ENCODE data around the gene RBM6. TPM values are rescaled to one million over a fixed set of nuclear protein-coding genes. Genes with fewer than 3 reads are reported as not detected.
"Not testable (repeated sequence)": the region's sequence is repeated elsewhere in the genome, so short reads cannot be mapped to it uniquely, and the experiment has no call there.

RBM6 gene
- total RNA-seq (2014; rRNA removed): 41.3 and 43.9 TPM in 2 replicates
- 18.9 TPM for polyA plus RNA-seq (2012)

- peak; percentile 99 for DNase-seq (ENCODE audit: low read depth)
These were observed at the start of gene RBM6 for GRCh38 chr3:49939858-49940666. Gene RBM6, plus strand, starts transcription at chr3:49940150. Its CDS starts 22,492 bp downstream, at chr3:49962642.

GRCh38 chr3:49895791-49896190 lies 44.2 kb upstream of the RBM6 start:
- DNase-seq (ENCODE audit: low read depth): no peak

- no peak for DNase-seq (ENCODE audit: low read depth)
These were observed 43.6 kb upstream of the RBM6 start for GRCh38 chr3:49896345-49896744.

GRCh38 chr3:49898991-49899390 lies 41.0 kb upstream of the RBM6 start:
- no peak for DNase-seq (ENCODE audit: low read depth)

DNA sequence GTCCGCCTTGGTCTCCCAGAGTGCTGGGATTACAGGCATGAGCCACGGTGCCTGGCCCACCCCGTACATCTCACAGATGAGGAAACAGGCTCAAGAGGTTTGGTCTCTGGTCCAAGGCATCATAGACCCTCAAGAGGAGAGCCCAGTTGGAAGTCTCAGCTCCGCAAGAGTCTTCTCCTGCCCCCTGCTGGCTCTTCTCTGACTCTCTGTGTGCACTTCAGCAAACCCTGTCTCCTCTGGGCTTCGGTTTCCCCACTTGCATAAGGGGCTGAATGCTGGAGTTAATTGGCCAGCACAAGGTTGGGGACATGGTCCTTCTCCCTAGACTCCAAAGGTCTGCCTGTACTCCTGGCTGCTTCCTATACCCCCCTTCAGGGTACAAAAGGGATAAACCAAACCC lies 40.1 kb upstream of the RBM6 start:
- DNase-seq (ENCODE audit: low read depth): no peak

DNA sequence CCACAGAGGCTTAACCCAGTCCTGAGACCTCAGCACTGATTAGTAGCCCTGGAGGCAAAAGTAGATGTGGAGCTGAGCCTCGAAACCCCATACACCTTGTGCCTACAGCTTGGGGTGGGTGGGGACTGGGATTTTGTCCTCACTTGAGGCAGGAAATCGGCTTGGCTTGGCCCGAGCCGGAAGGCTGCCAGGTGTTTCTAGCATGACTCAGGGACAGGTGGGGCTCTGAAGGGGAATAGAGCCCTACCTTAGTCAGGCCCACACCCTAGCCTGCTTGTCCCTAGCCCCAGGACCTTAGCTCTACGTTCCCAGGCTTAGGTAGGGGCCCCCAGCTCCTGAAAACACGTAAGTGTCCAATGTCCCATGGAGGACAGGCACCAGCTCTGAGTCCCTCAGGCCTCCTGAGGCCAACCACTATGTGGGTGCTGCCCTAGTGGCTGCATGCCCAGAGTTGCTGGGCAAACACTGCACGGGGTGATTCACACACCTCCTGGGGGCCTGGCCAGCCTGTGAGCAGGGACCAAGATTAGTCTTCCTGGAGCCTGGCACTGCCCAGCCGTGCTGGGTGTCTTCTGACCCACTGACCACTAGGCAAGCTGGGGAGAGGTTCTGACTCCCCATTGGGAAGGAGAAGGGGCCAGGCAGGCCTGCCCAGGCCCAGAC lies 39.3 kb upstream of the RBM6 start:
- DNase-seq (ENCODE audit: low read depth): peak; percentile 69

DNA sequence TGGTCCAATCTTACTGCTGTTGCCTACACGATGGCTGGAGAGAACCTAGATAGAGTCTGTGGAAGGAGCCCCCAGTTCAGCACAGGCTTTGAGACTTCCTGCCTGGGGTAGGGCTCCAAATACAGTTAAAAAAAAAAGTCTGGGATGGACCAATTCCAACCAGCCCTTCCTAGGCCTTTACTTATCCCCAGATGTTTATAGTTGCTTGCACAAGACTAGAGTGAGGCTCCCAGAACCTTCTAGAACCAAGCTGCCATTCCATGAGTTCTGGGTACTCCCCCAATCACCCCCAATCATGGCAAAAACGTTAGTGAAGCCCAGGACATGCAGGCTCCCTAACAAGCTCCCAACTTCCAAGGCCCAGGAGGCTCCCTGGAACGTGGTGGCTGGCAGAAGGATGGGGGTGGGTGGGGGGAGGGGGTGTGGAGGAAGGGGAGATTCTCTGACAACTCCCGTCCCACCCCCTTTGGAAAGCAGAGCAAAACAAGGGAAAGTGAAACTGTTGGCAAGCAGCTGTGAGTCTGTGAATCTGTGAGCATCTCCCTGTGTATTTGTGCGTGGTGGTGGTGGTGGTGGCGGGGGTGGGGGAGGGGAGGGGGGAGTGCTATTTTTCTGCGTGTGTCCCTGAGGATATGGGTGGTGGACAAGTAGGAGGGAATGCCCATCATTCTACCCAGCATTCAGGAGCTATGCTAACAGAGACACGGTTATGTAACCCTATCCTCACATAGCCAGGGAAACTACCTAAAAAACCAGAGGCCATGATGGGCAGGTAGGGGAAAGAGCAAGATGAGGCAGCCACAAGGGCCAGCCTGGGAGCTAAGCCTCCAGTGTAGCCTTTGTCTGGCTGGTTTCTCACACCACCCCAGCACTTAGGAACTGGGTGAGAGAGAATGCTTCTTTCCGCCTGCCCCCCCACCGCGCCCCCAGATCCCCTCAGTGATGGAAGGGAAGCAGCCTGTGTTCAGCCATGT lies 38.3 kb upstream of the RBM6 start:
- no peak for DNase-seq (ENCODE audit: low read depth)

DNA sequence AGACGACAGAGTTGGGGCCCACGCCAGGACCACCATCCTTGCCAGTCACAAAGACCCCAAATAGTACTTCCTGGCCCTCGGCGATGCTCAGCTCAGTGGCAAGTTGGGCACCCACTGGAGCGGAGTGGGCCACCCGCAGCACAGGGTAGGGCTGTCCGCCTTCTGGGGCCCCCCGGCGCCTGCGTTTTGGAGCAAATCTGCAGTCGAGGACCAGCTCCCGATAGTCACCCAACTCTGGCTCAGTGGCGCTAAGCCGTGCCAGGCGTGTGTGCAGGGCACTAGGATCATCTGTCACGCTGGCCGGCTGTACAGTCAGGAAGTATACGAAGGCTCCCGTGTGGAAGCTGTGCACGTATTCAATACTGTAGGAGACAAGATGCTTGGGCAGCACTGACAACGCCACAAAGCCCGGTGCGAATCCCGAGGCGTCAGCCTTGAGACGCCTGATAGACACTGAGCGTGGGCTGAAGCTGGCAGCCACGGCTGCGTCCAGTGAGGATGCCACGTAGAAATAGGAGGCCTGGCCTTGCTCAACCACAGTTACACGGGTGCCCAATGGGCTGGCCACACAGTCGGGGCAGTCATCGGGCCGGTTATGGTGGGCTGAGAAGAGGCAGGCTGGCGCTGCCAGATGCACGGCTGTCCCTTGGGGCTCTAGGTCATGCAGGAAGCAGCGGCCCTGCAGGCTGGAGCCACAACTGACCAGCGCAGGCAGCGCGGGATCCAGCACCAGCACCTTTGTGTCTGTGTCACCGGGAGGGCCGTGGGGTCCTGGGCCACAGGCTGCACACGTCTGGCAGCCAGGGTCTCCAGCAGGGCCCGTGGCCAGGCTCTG lies 37.2 kb upstream of the RBM6 start:
- DNase-seq (ENCODE audit: low read depth): no peak

GRCh38 chr3:49903451-49904424 lies 36.2 kb upstream of the RBM6 start, which contains the start of gene MST1R:
Gene MST1R, minus strand, starts transcription at chr3:49903873. Its CDS starts 264 bp downstream, at chr3:49903609.
- DNase-seq (ENCODE audit: low read depth): no peak

DNA sequence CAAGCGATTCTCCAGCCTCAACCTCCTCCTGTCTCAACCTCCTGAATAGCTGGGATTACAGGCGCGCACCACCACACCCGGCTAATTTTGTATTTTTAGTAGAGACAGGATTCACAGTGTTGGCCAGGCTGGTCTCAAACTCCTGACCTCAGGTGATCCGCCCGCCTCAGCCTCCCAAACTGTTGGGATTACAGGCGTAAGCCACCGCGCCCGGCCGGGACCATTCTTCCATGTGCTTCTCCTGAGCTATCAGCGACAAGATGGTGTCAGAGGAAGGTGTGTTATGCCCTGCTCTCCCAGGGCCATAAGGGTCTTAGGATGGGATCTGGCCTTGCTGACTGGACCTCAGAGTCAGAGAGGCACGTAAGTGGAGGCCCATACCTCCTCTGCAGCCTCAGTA lies 35.5 kb upstream of the RBM6 start:
- DNase-seq (ENCODE audit: low read depth): not testable (repeated sequence)

DNA sequence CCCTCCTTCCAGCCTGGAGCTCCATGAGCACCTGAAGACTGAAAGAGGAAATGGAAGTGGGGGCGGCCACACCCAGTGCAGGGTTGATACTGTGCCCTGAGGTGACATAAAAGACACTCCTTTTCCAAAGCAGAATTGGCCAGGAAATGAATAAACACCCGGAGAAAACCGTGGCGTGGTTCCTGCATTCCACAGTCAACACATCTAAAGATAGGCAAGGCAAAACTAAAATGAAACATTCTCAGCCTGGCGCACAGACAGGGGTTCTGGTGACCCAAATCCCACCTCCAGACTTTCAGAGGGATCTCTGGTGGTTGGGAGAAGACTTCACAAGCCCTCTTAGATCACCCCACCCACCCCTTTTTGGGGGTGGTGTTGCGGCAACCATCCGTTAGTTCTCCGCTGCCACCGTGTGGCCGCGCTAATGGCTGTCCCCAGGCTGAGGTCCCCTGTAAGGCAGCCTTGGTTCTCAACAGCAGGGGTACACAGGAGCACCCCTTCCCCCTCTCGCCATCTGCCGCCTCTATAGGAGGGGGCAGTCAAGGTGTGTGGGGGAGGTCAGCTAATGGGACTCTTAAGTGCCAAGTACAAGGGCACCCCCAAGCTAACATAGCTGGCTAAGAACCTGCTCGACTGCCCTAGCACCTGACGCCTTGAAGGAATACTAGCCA lies 33.7 kb upstream of the RBM6 start:
- peak; percentile 32 for DNase-seq (ENCODE audit: low read depth)

DNA sequence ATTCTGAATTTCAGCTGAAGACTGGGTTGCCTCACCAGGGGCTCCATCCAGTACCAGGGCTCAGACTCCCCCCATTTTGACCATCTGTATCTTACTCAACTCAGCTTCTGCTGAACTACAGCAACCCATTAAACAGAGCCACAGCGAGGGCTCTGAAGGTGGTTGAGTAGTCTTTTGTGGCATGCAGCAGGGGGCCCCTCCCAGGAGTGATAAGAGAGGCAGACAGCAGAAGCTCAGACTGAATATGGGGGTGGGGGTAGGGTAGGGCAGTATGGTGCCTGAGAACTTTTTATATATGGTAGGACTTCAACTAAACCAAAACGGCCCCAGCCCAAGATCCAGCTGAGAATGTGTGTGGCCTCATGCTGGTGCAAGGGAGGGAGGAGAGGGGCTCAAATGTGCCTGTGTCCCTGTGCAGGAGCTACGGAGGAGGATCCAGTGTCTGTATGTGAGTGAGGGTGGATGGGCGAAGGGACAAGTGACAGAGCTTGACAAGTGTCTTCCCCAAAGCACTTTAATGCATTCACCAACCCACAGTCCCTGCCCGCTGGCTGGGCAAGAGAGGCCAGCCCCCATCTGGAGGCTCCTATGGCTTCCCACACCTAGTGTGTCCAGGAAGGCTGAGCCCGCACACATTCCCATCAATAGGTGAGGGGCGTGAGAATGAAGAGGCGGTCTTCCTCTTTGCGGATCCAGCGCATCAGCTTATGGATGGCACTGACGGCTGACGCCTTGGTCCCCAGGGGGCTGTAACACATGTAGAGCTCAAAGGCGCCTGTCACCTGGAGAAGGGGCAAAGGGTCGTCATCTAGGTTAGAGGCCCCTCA lies 31.4 kb upstream of the RBM6 start:
- no peak for DNase-seq (ENCODE audit: low read depth)

GRCh38 chr3:49910409-49911123 lies 29.4 kb upstream of the RBM6 start:
- DNase-seq (ENCODE audit: low read depth): no peak

DNA sequence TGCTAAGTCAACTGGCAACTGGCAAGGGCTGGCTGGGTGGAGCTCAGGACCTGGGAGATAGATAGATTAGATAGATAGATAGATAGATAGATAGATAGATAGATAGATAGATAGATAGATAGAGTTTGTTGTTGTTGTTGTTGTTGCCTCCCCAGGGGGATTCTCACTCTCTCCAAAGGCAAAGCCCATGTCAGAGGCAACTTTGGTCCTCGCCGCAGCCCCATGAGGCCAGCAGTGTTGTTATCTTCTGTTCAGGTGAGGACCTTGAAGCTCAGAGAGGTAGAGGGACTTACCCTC lies 28.9 kb upstream of the RBM6 start:
- DNase-seq (ENCODE audit: low read depth): no peak

- no peak for DNase-seq (ENCODE audit: low read depth)
These were observed 28.3 kb upstream of the RBM6 start for GRCh38 chr3:49911611-49912010.

GRCh38 chr3:49912881-49913281 lies 27.1 kb upstream of the RBM6 start:
- no peak for DNase-seq (ENCODE audit: low read depth)

- DNase-seq (ENCODE audit: low read depth): no peak
These were observed 25.0 kb upstream of the RBM6 start for GRCh38 chr3:49914906-49915305.

DNA sequence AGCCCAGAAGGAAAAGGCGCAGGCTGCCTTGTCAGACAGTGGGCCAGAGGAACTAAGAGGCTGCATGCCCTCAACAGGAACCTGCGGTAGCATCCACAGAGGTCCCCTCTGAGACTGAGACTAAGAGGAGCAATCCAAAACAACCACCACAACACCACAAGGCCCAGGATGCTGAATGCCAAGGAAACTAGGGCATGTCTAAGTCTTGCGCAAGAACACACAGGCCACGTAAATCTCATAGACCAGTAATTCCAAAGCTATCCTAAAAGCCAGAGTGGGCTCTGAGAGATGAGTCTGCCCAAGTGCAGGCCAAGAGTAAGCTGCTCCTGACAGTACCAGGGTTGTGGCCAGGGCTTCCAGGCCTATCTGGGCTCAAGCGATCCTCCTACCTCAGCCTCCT lies 23.3 kb upstream of the RBM6 start:
- peak; percentile 38 for DNase-seq (ENCODE audit: low read depth)

Measured in LHCN-M2 (cell line).